PC-3 (cell line): Measurements from ENCODE around the gene ACR.
"Not testable (repeated sequence)": the region's sequence is repeated elsewhere in the genome, so short reads cannot be mapped to it uniquely, and the experiment has no call there.

Experiments used
- CTCF ChIP-seq: fragments of 300-600 bp; sonication (generic); conservative IDR thresholded peaks from 2 replicates; pipeline ENCODE4 v1.5.1; 2017; ENCODE audit warnings: antibody characterized with exemption, low read depth, mild to moderate bottlenecking, low read length
- EZH2phosphoT487 ChIP-seq: fragments of 300-600 bp; sonication (generic); IDR thresholded peaks from 2 replicates; pipeline ENCODE4 v1.6.1; 2018; ENCODE audit warnings: mild to moderate bottlenecking, antibody characterized with exemption, low read length, borderline replicate concordance

- not testable (repeated sequence) for TF ChIP-seq CTCF, EZH2phosphoT487
Observed at GRCh38 chr22:50780244-50780643, 42.2 kb downstream of the ACR start.
